ENCODE data around the gene CALML4.
"Not testable (repeated sequence)": the region's sequence is repeated elsewhere in the genome, so short reads cannot be mapped to it uniquely, and the experiment has no call there.

The CALML4 gene, protein sequence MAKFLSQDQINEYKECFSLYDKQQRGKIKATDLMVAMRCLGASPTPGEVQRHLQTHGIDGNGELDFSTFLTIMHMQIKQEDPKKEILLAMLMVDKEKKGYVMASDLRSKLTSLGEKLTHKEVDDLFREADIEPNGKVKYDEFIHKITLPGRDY
- 0.04 to 0.51 reads per million in 2 donors for total RNA-seq

DNA sequence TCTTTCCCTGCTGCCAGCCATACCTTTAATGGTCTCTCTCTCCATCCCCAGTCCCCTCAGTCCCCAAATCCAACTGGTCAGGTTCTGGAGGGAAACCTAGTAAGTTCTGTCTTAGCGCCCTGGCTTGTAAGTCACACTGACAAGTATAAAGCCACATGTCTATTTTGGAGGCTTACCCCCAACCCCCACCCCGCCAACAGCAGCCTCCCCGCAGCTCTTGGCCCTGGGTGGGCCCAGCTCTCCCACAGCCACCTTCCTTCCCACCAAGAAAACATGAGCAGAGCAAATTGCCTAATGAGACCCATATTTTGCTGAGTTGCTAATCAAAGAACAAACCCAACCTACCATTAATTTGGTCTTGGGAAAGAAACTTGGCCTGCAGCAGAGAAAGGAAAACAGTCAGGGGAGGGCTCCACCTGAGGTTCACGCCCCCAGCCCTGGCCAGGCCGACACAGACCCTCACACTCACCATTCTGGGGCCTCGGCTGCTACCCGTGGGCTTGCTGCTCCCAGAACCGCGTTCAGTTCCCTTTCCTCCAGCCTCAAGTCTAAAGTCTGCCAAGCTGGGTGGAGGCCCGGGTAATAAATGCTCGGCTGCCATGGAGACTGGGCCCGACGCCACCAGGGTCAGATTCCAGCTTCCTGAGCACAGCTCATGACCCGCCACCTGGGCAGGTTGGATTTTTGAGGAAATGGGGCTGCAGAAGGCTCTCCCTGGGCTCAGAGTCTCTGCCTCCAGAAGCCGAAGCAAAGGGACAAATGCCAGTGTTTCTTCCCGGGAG lies at the start of gene CALML4:
CALML4 (minus strand) TSS at position 557 of the 782 bp plus-strand sequence; CDS start at position 472, 85 bp downstream.
- no peak for DNase-seq

DNA sequence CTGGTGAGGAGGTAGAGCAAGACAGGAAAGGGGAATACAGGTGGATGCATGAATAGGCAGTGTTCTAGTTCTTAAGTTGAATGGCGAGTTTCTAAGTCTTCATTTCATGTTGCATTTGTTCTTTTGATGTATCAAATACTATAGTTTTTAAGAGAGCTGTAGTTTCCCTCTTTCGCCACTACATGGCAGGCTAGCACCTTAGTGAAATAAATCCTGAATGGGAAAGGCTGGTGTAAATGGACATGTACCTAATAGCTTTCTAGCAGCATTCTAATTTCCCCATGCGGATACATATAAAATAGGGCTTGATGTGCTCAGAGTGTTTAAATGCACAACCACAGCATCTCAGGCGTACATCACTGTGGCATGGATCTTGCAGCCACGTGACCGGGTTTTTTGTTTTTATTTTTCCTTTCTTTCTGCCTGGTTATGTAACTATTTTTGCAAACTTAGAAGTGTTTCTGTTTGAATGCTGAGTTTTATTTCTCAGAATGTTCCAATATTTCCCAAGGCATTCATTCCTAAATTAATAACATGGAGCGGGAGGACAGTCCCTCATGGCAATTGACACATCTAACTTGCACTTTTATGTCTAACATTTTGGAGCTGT lies 47.9 kb upstream of the CALML4 start:
- no peak for DNase-seq

DNA sequence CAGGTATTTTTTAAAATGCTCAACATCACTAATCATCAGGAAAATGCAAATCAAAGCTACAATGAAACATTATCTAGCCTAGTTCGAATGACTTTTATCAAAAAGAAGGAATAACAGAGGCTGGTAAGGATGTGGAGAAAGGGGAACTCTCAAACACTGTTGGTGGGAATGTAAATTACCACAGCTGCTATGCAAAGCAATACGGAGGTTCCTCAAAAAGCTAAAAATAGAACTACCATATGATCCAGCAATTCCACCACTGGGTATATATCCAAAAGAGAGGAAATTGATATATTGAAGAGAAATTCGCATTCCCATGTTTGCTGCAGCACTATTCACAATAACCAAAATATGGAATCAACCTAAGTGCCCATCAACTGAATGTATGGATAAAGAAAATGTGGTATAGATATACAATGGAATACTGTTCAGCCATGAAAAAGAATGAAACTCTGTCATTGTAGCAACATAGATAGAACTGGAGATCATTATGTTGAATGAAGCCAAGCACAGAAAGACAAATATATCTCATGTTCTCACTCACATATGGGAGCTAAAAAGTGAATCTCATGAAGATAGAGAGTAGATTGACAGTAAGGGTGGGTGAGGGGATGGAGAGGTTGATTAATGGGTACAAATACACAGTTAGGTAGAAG lies 44.1 kb upstream of the CALML4 start:
- no peak for DNase-seq

DNA sequence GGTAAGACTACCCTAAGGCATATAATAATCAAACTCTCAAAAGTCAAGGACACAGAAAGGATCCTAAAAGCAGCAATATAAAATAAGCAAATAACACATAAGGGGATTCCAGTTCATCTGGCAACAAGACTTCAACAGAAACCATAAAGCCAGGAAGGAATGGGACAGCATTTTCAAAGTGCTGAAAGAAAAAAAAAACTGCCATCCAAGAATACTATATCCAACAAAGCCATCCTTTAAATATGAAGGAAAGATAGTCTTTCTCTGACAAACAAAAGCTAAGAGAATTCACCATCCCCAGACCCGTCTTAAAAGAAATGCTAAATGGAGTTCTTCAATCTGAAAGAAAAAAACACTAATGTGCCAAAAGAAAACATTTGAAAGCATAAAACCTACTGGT lies 39.1 kb upstream of the CALML4 start:
- DNase-seq, result no peak

DNA sequence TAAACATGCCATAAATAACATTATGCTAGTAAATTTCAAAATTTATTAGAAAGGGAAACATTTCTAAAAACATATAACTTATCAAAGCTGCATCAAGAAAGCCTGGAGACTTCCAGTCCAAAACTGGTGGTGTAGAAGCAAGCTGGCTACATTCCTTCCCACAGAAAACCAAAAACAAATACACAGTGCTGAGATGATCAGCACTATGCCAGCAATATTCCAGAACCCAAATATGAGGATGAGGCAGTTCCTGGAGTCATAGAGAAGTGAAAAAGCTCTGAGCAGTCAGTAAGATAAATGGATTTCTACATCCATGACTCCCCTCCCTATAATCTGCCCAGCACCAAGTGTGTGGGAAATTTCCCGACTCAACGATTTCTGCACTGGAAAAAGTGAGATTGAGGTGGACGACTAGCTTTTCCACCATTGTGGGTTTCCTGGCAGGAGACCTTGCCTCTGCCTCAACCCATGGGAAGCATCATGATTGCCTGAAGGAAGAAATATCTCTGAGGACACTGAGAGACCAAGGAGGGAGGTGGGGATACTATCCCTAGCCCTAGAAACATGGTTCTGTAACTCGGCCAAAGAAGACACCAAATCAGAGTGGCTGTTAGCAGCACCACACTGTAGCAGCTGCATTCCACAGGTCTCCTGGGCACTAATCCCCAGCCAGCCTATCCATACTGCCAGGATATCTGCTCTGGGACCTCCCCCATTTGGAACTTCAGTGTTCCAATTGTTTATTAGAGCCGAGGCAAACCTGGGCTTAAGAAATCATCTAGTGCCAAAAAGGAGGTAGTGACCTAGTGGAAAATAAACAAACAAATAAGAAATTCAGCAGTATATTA lies 36.2 kb upstream of the CALML4 start:
- no peak for DNase-seq

DNA sequence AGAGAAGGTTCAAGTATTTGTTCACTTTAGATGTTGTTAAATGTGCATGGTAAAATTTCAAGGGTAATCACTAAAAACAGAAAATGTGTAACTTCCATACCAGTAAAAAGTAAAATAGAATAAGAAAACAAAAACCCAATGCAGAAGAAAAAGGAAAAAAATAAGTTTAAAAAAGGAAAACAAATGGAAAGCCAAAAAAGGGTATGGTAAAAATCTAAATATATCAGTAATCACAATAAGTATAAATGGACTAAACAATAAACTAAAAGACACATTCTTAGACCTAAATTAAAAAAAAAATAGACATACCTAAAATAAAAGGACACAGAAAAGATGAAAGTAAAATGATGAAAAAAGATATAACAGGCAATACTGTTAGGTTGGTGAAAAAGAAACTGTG lies 33.9 kb upstream of the CALML4 start:
- no peak for DNase-seq

DNA sequence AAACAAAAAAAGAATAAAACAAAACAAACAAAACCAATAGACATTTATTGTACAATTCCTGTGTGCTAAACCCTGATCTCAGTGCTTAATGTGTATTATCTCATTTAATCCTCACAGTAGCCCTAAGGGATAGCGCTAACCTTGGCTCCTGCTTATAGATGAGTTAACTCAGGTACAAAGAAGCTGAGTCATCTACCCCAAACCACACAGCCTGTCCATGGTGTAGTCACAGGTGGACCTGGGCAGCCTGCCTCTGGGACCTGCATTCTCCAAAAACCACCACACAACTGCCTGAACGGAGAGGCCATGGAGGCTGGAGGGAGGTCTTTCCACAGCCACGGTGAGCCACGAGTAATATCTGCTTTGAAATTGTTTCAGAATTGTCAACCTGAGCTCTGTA lies 29.9 kb upstream of the CALML4 start:
- no peak for DNase-seq

DNA sequence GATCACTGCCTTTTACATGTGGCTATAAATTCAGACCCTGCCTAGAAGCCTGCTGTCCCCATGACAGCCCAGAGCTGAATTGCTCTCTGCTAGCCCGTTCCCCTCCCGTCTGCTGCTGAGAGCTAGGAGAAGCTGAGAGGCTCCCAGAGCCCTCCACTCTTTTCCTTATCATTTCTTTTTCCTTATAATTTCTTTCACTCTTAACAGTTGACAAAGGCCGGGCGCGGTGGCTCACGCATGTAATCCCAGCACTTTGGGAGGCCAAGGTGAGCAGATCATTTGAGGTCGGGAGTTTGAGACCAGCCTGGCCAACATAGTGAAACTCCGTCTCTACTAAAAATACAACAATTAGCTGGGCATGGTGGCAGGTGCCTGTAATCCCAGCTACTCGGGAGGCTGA lies 29.4 kb upstream of the CALML4 start:
- not testable (repeated sequence) for DNase-seq

DNA sequence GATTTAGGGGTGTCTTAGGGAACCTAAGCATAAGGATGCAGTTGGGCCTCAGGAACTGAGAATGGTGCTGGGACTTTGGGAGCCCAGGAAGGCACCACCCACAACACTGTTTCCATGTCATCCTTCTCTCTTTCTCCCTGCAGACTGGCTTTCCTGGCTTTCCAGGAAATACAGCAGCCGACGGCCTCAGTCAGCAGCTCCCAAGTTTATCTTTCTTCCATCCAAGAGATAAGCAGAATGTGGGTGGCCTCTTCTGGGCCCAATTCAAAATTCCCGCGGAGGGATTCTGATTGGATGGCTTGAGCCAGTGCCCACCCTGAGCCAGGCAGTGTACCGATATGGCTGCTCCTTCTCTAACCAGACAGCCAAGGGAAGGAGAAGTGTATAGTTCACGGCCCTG lies 28.9 kb upstream of the CALML4 start:
- no peak for DNase-seq

DNA sequence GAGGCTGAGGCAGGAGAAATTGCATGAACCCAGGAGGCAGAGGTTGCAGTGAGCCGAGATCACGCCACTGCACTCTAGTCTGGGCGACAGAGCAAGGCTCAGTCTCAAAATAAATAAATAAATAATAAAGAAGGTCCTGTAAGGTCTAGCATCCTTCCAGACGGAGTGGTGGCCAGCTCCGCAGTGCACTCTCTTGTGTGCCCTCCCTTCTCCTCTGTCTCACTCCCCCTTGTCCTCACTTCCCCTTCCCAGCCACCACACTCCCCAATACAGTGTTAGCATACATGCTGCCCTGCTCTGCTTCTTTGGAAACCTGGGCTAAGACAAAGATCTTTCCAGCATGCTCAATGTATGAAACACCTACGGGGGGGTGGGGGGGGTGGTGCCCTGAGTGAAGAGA lies 27.8 kb upstream of the CALML4 start:
- DNase-seq, result no peak

DNA sequence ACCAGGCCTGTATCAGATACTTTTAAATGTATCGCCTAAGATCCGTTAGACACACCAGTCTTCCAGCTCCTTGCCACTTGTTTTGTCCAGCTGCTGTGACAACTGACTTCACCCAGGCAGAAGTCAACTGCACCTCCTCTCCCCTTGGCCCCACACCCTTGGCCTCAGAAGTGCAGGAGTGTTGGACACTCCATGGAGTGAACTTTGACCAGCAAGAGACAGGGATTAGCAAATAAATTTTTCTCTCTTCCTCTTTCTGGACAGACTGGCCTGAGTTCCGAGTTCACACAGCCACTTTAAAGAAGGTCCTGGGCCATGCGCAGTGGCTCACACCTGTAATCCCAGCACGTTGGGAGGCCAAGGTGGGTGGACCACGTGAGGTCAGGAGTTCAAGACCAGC lies 27.3 kb upstream of the CALML4 start:
- no peak for DNase-seq

DNA sequence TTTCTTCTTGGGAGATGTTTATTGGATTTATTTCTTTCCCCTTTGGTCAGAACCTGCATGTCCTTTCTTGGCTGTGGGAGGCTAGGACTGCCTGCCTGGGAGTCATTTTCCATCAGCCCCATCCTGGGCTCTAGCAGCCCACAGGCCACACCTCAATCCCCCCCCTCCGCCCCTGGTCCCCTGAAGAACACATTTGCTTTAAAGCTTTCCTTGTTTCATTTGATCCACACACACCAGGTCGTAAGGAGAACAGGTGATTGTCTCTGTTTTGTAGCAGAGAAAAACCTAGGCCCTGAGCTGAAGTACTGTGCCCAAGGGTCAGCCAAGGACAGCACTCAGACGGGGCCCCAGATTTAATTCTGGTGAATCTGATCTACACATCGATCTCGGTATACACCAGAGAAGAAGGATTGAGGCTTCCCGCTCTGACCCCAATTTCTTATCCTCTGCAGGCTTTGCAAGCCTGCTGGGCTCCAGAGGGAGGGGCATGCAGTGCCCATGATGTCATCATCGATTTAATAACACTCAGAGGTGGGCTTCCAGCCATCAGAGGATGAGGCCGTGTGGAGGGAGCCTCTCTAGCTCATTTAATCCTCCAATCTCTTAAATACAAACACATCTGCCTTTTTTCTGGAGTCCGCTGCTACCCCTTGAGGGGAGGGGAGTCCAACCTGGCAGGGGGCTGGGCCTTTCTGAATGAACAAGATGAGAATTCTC lies 26.1 kb upstream of the CALML4 start:
- no peak for DNase-seq

DNA sequence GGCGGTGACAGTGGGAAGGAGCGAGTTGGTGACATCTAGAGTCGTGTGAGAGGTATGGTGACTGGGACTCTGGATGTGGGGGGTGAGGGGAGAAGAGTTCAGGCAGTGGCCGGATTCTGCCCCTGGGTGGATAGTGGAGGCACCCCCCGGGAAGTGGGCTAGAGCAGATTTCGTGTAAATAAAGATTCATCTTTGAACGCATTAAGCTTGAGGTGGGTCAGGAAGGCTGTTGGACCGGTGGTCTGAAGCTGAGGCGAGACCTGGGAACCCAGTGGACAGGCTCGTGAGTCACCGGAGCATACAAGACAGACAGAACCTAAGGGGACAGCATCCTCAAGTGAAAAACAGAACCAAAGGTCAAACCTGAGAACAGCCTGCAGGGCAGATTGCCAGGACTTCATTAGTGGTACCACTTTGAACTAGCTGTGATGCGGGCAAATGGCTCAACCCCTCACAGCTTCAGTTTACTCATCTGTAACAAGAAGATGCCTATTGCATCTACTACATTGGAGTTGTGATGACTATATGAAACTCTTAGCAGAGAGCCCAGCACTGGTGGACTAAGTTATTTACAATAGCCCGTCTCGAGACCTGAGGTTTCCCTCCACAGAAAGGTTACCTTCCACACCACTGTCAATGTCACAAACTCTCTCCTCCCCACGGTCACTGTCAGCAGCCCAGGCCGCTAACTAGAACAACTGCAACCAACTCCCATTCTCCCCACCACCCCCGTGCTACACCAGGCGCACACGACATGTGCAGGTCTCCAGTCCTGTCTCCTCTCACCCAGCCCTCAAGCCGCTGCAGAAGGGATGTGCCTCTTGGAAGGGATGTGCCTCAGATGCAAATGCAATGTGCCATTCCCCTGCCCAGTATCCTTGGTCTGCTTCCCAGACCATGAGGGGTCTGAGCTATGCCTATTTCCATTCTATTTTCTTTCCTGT lies 25.3 kb upstream of the CALML4 start:
- no peak for DNase-seq

DNA sequence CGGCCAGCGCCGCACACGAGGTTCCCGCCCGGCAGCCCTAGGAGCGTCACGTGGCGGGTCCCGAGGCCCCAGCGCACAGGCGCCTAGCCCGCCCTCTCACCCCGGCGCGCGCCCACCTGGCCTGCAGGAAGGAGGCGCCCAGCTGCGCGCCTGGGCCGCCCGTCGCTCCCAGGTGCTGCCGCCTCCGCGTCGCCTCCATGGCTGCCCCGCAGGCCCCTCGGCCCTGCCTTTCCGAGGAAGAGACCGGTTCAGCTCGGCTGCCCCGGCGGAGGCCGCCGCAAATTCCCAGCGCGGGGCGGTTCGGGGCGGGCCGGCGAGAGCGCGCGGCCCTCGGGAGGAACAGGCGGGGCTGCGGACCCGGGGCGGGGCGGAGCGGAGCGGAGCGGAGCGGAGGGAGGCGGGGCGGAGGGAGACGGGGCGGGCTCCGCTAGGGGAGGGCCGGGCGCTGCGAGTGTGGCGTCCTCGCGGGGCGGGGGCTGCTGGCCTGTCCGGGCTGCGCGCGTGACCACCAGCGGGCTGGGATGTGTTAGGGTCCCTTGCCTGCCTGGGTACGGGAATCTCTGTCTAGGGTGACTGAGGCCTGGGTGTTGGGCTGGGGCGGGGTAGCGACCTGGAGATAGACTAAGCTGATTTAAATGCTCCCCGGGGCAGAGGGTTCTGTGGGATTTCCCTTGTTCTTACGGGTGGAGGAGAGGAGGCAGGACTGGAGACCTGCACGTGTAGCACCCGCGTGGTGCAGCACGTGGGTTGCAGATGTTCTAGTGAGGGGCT lies 24.4 kb upstream of the CALML4 start, which contains the start of gene CLN6:
CLN6 (minus strand) TSS at position 343 of the 771 bp plus-strand sequence; CDS start at position 199, 144 bp downstream.
- peak; percentile 74 for DNase-seq

DNA sequence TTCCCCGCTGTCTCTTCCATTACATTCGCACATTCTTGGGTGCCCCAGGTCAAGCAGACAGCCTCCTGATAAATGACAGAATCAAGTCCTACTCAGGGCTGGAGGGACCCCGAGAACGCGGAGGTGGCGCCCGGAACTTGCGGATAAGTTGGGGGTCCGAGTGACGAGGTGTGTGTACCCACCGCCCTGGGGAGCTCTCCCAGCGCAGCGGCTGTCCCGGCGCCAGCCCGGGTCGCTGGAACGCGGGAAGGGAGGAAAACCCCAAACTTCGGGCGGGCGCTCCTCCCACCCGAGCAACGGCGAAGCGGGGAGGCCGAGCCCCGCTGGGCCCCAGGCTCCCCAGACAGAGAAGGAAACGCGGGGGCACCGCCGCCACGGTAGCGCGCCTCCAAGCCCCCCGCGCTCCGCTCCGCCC lies 23.8 kb upstream of the CALML4 start:
- DNase-seq, result no peak

DNA sequence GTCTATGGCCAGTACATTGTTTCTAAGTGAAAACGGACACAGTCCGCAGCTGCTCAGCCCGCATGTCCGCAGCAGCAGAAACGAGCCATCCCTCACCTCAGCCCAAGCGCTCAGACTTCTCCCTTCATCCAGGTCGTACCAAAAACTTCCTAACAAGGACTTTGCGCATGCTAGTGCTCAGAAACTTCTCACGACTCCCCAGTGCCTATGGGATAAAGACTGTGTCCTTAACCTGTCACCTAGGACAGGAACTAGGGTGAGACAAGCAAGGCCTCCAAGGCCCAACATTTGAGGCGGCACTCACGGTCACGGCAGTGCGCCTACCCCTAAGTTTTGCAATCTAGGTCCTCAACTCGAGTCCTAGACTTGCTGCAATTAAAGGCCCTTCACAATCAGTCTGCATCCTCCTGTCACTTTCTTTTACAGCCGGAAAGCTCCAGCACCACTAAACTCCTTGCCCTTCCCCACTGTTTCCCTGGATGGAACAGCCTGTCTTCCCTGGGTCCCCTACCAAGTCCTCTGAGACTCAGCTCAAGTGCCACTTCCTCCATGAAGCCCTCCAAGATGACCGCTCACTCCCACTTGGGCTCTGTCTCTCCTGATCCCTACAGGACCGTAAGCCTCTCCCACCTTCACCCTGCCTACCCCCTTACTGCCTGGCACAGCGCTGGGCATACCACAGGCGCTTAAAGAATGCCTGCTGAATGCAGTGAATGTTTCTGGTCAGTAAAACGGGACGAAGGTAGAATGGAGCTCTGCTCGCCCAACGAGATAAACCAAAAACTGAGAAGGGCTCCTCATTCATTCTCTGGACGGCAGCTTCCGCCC lies 23.2 kb upstream of the CALML4 start:
- no peak for DNase-seq

DNA sequence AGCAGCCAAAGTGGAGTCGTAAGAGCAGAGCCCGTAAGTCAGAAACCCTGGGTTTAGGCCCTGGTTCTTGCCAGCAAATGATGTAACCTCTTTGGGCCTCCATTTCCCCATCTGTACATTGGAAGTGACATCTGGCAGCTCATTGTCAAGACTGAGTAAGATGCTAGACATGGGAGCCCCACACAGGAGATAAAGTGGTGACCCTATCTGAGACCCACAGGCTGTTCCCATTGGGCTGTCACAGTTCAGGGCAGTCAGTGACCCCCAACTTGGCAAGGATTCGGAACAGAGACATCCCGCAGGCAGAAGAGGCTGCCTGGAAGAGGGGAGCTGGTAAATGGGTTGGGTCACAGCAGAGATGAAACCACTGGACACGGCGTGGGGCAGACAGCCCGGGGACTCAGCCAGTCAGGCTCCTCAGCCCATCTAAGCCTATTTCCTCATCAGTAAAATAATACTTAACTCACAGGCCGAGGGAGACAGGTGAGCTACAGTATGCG lies 22.6 kb upstream of the CALML4 start:
- DNase-seq, result no peak

DNA sequence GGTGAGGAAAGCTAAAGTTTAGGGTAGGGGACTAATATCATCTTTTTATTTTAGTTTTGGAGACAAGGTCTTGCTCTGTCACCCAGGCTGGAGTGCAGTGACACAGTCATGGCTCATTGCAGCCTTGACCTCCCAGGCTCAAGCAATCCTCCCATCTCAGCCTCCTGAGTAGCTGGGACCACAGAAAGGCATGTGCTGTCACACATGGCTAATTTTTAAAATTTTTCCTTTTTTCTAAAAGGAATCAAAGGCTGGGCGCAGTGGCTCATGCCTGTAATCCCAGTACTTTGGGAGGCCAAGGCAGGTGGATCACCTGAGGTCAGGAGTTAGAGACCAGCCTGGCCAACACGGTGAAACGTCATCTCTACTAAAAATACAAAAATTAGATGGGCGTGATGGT lies 20.3 kb upstream of the CALML4 start:
- not testable (repeated sequence) for DNase-seq
